ENCODE results near the gene RUNX2.
"Not testable (repeated sequence)": the region's sequence is repeated elsewhere in the genome, so short reads cannot be mapped to it uniquely, and the experiment has no call there.

GRCh38 chr6:45673167-45673566, 345.0 kb downstream of the RUNX2 start:
- not testable (repeated sequence) for TF ChIP-seq TAF1 (IDR thresholded peaks at IDR 0.05; ENCODE audit: borderline replicate concordance, low read depth, low read length); POLR2A (IDR thresholded peaks at IDR 0.05; ENCODE audit: low read depth, low read length)
